HG02885 (cell line): ENCODE measurements around the gene GPR146.

Experiments
- ATAC-seq: cut with Tn5 transposase; IDR thresholded peaks from one replicate; pipeline ENCODE4 v1.9.1; 2021; ENCODE audit warnings: mild to moderate bottlenecking; ENCODE audit not compliant: unreplicated experiment, poor library complexity

The GPR146 gene

GRCh38 chr7:1101563-1102431, 57.5 kb downstream of the GPR146 start:
- ATAC-seq, result no peak

- no peak for ATAC-seq
Observed at GRCh38 chr7:1103009-1103788, 58.9 kb downstream of the GPR146 start.

GRCh38 chr7:1103789-1104515, 59.6 kb downstream of the GPR146 start:
- ATAC-seq, result no peak

- no peak for ATAC-seq
Observed at GRCh38 chr7:1104516-1105179, 60.3 kb downstream of the GPR146 start.

GRCh38 chr7:1105189-1105588, 60.8 kb downstream of the GPR146 start:
- ATAC-seq, result peak; percentile 63

- no peak for ATAC-seq
Observed at GRCh38 chr7:1106063-1106792, 61.9 kb downstream of the GPR146 start.

- no peak for ATAC-seq
Observed at GRCh38 chr7:1106793-1107421, 62.6 kb downstream of the GPR146 start.

- no peak for ATAC-seq
Observed at GRCh38 chr7:1108264-1108920, 64.0 kb downstream of the GPR146 start.
